GM23248 (cell line): Measurements from ENCODE around the gene UBE3D.

Experiments
- EZH2 ChIP-seq: fragments of 200-600 bp; sonication (generic); IDR thresholded peaks from 2 replicates; pipeline ENCODE4 v1.6.1; 2018; ENCODE audit warnings: antibody characterized with exemption, mild to moderate bottlenecking; ENCODE audit not compliant: insufficient read depth, poor library complexity, severe bottlenecking
- EZH2phosphoT487 ChIP-seq: fragments of 200-600 bp; sonication (generic); IDR thresholded peaks from 2 replicates; pipeline ENCODE4 v1.6.1; 2018; ENCODE audit warnings: antibody characterized with exemption, moderate library complexity, mild to moderate bottlenecking, low read depth; ENCODE audit not compliant: insufficient read depth

DNA sequence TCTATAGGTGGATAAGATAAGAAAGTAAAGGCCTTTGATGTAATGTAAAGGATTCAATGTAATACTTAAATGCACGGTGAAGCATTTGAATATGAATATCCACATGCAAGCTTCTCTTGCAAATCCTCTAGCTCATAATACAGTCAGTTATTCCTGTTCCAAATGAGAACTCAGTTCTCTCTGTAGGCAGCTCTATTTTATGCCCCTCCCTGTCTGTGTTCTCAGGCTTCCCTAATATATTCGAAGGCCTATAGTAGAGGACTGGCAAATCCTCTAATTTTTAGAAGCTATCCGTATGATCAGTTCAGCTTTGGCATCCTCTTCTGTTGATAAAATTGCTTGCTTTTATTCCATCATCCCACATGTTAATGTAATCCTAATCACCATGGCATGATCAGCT lies 200.2 kb downstream of the UBE3D start:
- TF ChIP-seq EZH2phosphoT487 = no peak
- no peak for TF ChIP-seq EZH2
